Fibroblast of lung (primary cell): Measurements from ENCODE around the gene MID1. TPM values are rescaled to one million over a fixed set of nuclear protein-coding genes. Genes with fewer than 3 reads are reported as not detected.

Experiments
- DNase-seq, 2 donors: peaks; one replicate each; pipeline versions ENCODE4 v3.0.0 to v3.0.0-alpha.2; 2010; ENCODE audit warnings: low read depth in 2 of 2
- H2AFZ ChIP-seq: 2 replicates; pipeline ENCODE4 v1.5.1; 2012; ENCODE audit warnings: low read length, control low read depth, inconsistent platforms
- H3K27ac ChIP-seq: 2 replicates; pipeline ENCODE4 v1.5.1; 2011; ENCODE audit warnings: low read length, control low read depth; ENCODE audit not compliant: insufficient read depth
- H3K27me3 ChIP-seq: 2 replicates; pipeline ENCODE4 v1.5.1; 2011; ENCODE audit warnings: mild to moderate bottlenecking, low read length; ENCODE audit not compliant: control insufficient read depth, insufficient read depth
- H3K36me3 ChIP-seq: 2 replicates; pipeline ENCODE4 v1.5.1; 2011; ENCODE audit warnings: low read length; ENCODE audit not compliant: control insufficient read depth, insufficient read depth
- H3K4me1 ChIP-seq: 2 replicates; pipeline ENCODE4 v1.5.1; 2011; ENCODE audit warnings: low read length; ENCODE audit not compliant: control insufficient read depth, insufficient read depth; ENCODE audit errors: extremely low read depth
- H3K4me2 ChIP-seq: 2 replicates; pipeline ENCODE4 v1.5.1; 2011; ENCODE audit warnings: low read length, control low read depth; ENCODE audit not compliant: insufficient read depth; ENCODE audit errors: extremely low read depth
- H3K4me3 ChIP-seq, 4 experiments: fragments of 200-600 bp in 1 of 4; sonication (generic) in 1 of 4; replicated peaks in 1 of 4; 2 replicates each; pipeline ENCODE4 v1.5.1; 2011 to 2016; ENCODE audit warnings: low read length in 4 of 4, low read depth in 3 of 4, mild to moderate bottlenecking in 3 of 4, control low read depth in 2 of 4, inconsistent platforms in 1 of 4, mixed read lengths in 1 of 4; ENCODE audit not compliant: insufficient read depth in 1 of 4; ENCODE audit errors: control extremely low read depth in 1 of 4
- H3K79me2 ChIP-seq: 2 replicates; pipeline ENCODE4 v1.5.1; 2012; ENCODE audit warnings: mild to moderate bottlenecking, low read length, inconsistent platforms; ENCODE audit not compliant: control insufficient read depth, insufficient read depth
- H3K9ac ChIP-seq: 2 replicates; pipeline ENCODE4 v1.5.1; 2011; ENCODE audit warnings: mild to moderate bottlenecking, low read length, control low read depth; ENCODE audit not compliant: insufficient read depth
- H3K9me3 ChIP-seq: 2 replicates; pipeline ENCODE4 v1.5.1; 2012; ENCODE audit warnings: low read depth, low read length; ENCODE audit not compliant: control insufficient read depth, insufficient read depth
- H4K20me1 ChIP-seq: 2 replicates; pipeline ENCODE4 v1.5.1; 2011; ENCODE audit warnings: low read length; ENCODE audit not compliant: control insufficient read depth, insufficient read depth; ENCODE audit errors: extremely low read depth
- CTCF ChIP-seq, 2 donors: IDR thresholded peaks in 1 of 2; conservative IDR thresholded peaks in 1 of 2; 1 replicate in 1 of 2; 2 replicates in 1 of 2; pipeline ENCODE4 v1.5.1; 2011 to 2012; ENCODE audit warnings: low read length in 2 of 2, control low read depth in 1 of 2, inconsistent platforms in 1 of 2, low read depth in 1 of 2, mild to moderate bottlenecking in 1 of 2
- EZH2 ChIP-seq: IDR thresholded peaks from 2 replicates; pipeline ENCODE4 v1.5.1; 2012; ENCODE audit warnings: low read length, control low read depth, mild to moderate bottlenecking; ENCODE audit errors: missing control alignments
- polyA plus RNA-seq, 2 donors: library from polyadenylated mRNA; depleted of rRNA in 1 of 2; stranded (reverse) in 1 of 2; unstranded in 1 of 2; fragments of >200 nt; gene quantifications; 2 replicates each; pipeline ENCODE4 v1.2.1, GENCODE V29; 2011 to 2012; ENCODE audit warnings: missing spikeins in 1 of 2
- total RNA-seq: library from RNA; depleted of rRNA; stranded (reverse); fragments of >200 nt; gene quantifications from 2 replicates; pipeline ENCODE4 v1.2.1, GENCODE V29; 2014

Gene MID1
- total and polyA plus RNA-seq, 2 donors (not counting 1 experiment from before 2014, with no cell fraction given), result 20.3 to 27.7 TPM

- H3K36me3 ChIP-seq, result no peaks in the 10 kb centered on the region
- H3K4me3 ChIP-seq, result no peak overlapping the region
- H2AFZ ChIP-seq, result no peak overlapping the region
- H4K20me1 ChIP-seq, result no peaks in the 10 kb centered on the region
- no peaks in the 10 kb centered on the region for H3K79me2 ChIP-seq
- no peak overlapping the region for H3K27ac ChIP-seq
- DNase-seq, result no peak
- no peak for TF ChIP-seq EZH2
- no peak for TF ChIP-seq CTCF (conservative IDR thresholded peaks at IDR 0.05 in 1 of 2, IDR thresholded peaks at IDR 0.05 in 1 of 2; ENCODE audit: low read depth in 1 of 2, low read length in 2 of 2)
- no peaks in the 10 kb centered on the region for H3K4me1 ChIP-seq
- no peak overlapping the region for H3K4me2 ChIP-seq
- no peaks in the 10 kb centered on the region for H3K27me3 ChIP-seq
- no peaks in the 10 kb centered on the region for H3K9me3 ChIP-seq
- no peak overlapping the region for H3K9ac ChIP-seq
Measured at GRCh38 chrX:10545882-10546281, 74.5 kb downstream of the MID1 start.

- Histone ChIP-seq H3K9me3 (no peaks in the 10 kb centered on the region), H3K36me3 (no peaks in the 10 kb centered on the region), H3K79me2 (no peaks in the 10 kb centered on the region), H3K4me3 (no peak overlapping the region), H4K20me1 (no peaks in the 10 kb centered on the region), H3K27me3 (no peaks in the 10 kb centered on the region), H3K4me1 (no peaks in the 10 kb centered on the region), H3K9ac (no peak overlapping the region), H3K4me2 (no peak overlapping the region), H2AFZ (no peak overlapping the region), H3K27ac (no peak overlapping the region)
- DNase-seq, result no peak
- TF ChIP-seq CTCF (conservative IDR thresholded peaks at IDR 0.05 in 1 of 2, IDR thresholded peaks at IDR 0.05 in 1 of 2; ENCODE audit: low read depth in 1 of 2, low read length in 2 of 2), result no peak
- TF ChIP-seq EZH2, result no peak
Measured at GRCh38 chrX:10542586-10542985, 77.8 kb downstream of the MID1 start.

GRCh38 chrX:10538831-10539230, 81.6 kb downstream of the MID1 start:
- Histone ChIP-seq H3K9me3 (no peaks in the 10 kb centered on the region), H3K9ac (no peak overlapping the region), H3K36me3 (no peaks in the 10 kb centered on the region), H3K27me3 (no peaks in the 10 kb centered on the region), H3K4me2 (no peak overlapping the region), H3K79me2 (no peaks in the 10 kb centered on the region), H4K20me1 (no peaks in the 10 kb centered on the region), H3K27ac (no peak overlapping the region), H3K4me3 (no peak overlapping the region), H2AFZ (no peak overlapping the region), H3K4me1 (peaks cover 2% of the 10 kb centered on the region)
- no peak for DNase-seq
- no peak for TF ChIP-seq CTCF (conservative IDR thresholded peaks at IDR 0.05 in 1 of 2, IDR thresholded peaks at IDR 0.05 in 1 of 2; ENCODE audit: low read depth in 1 of 2, low read length in 2 of 2)
- TF ChIP-seq EZH2, result no peak
